HG02885 (cell line): Measurements from ENCODE around the gene SEL1L2.

Experiments
- ATAC-seq: cut with Tn5 transposase; IDR thresholded peaks from one replicate; pipeline ENCODE4 v1.9.1; 2021; ENCODE audit warnings: mild to moderate bottlenecking; ENCODE audit not compliant: unreplicated experiment, poor library complexity

Gene SEL1L2

GRCh38 chr20:13868331-13868730, 122.1 kb downstream of the SEL1L2 start:
- ATAC-seq: no peak

GRCh38 chr20:13865791-13866351, 124.5 kb downstream of the SEL1L2 start:
- ATAC-seq: no peak

GRCh38 chr20:13865156-13865555, 125.3 kb downstream of the SEL1L2 start:
- ATAC-seq: no peak

- ATAC-seq: no peak
Observed at GRCh38 chr20:13863244-13863643, 127.2 kb downstream of the SEL1L2 start.

GRCh38 chr20:13862245-13862644, 128.2 kb downstream of the SEL1L2 start:
- ATAC-seq: no peak

GRCh38 chr20:13858871-13859270, 131.5 kb downstream of the SEL1L2 start:
- ATAC-seq: no peak

GRCh38 chr20:13858439-13858838, 132.0 kb downstream of the SEL1L2 start:
- ATAC-seq: no peak

GRCh38 chr20:13857961-13858360, 132.5 kb downstream of the SEL1L2 start:
- ATAC-seq: no peak

GRCh38 chr20:13857304-13857703, 133.1 kb downstream of the SEL1L2 start:
- no peak for ATAC-seq

- ATAC-seq: no peak
Observed at GRCh38 chr20:13856354-13856753, 134.1 kb downstream of the SEL1L2 start.

- ATAC-seq: peak; percentile 40
Observed at GRCh38 chr20:13855613-13856012, 134.8 kb downstream of the SEL1L2 start.

GRCh38 chr20:13852306-13852705, 138.1 kb downstream of the SEL1L2 start:
- ATAC-seq: no peak

GRCh38 chr20:13851279-13851678, 139.1 kb downstream of the SEL1L2 start:
- ATAC-seq: no peak

- no peak for ATAC-seq
Observed at GRCh38 chr20:13844296-13844695, 146.1 kb downstream of the SEL1L2 start.

GRCh38 chr20:13841206-13841605, 149.2 kb downstream of the SEL1L2 start:
- ATAC-seq: no peak

- no peak for ATAC-seq
Observed at GRCh38 chr20:13840093-13840465, 150.3 kb downstream of the SEL1L2 start.

- no peak for ATAC-seq
Observed at GRCh38 chr20:13839421-13840092, 150.9 kb downstream of the SEL1L2 start.

GRCh38 chr20:13838664-13839063, 151.8 kb downstream of the SEL1L2 start:
- ATAC-seq: no peak

- no peak for ATAC-seq
Observed at GRCh38 chr20:13831476-13831875, 158.9 kb downstream of the SEL1L2 start.

GRCh38 chr20:13825465-13825864, 164.9 kb downstream of the SEL1L2 start:
- no peak for ATAC-seq

GRCh38 chr20:13824459-13824858, 166.0 kb downstream of the SEL1L2 start:
- ATAC-seq: no peak

- ATAC-seq: no peak
Observed at GRCh38 chr20:13822459-13822858, 168.0 kb downstream of the SEL1L2 start.
